Measurements from ENCODE around the gene MAN2B2.

DNA sequence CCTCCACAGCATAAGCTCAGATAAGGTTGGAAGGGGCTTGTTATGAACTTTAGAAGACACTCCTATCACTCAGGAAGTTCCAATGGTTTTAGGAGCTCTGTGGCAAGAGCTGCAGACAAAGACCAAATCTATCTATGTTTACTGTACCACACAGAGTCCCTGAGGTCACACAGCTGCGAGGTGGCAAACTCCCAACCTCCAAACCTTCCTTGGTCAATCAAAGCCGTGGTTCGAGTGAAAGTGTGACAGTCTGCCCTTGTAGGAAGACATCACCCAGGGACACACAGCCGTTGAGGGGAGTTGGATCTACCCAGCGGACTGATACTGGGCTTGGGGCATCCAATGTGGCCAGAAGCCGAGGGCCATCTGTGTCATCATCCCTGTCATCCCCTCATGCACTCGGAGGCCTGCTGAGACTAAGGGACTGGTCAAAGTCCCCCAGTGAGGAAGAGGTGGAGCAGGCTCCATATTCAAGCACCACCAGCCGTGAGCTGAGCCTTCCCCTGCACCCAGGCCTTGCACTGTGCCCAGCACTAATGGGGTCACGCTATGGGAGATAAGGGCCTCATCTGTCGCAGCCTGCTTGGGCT, 26.8 kb downstream of the MAN2B2 start:
- TF ChIP-seq, protein P1, sequence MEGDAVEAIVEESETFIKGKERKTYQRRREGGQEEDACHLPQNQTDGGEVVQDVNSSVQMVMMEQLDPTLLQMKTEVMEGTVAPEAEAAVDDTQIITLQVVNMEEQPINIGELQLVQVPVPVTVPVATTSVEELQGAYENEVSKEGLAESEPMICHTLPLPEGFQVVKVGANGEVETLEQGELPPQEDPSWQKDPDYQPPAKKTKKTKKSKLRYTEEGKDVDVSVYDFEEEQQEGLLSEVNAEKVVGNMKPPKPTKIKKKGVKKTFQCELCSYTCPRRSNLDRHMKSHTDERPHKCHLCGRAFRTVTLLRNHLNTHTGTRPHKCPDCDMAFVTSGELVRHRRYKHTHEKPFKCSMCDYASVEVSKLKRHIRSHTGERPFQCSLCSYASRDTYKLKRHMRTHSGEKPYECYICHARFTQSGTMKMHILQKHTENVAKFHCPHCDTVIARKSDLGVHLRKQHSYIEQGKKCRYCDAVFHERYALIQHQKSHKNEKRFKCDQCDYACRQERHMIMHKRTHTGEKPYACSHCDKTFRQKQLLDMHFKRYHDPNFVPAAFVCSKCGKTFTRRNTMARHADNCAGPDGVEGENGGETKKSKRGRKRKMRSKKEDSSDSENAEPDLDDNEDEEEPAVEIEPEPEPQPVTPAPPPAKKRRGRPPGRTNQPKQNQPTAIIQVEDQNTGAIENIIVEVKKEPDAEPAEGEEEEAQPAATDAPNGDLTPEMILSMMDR (IDR thresholded peaks at IDR 0.05) = no peak
- no peak for TF ChIP-seq POLR2A (IDR thresholded peaks at IDR 0.05)
